ENCODE results near the gene NRL. TPM values are rescaled to one million over a fixed set of nuclear protein-coding genes. Genes with fewer than 3 reads are reported as not detected.

NRL gene
- total and polyA plus RNA-seq, 4 donors = 2.7 to 5.4 (median 3.1) TPM

GRCh38 chr14:24054324-24054641 is 60.5 kb downstream of the NRL start:
- Histone ChIP-seq H3K4me3 (no peak overlapping the region), H3K36me3 (ENCODE audit: control insufficient read depth in 4 of 4, insufficient read depth in 4 of 4, low read length in 4 of 4) (no peaks in the 10 kb centered on the region), H3K27ac (ENCODE audit: low read depth in 1 of 2, low read length in 1 of 2) (no peak overlapping the region), H3K27me3 (ENCODE audit: control insufficient read depth in 3 of 3, insufficient read depth in 3 of 3, low read length in 2 of 3) (peaks cover 0 to 6% (median 3%) of the 10 kb centered on the region in 3 donors), H3K9me3 (ENCODE audit: control insufficient read depth in 4 of 4, insufficient read depth in 3 of 4, low read length in 3 of 4) (no peaks in the 10 kb centered on the region), H3K4me1 (ENCODE audit: control insufficient read depth in 5 of 5, insufficient read depth in 5 of 5, low read length in 5 of 5) (peaks cover 0 to 22% (median 0%) of the 10 kb centered on the region in 5 donors), H3K9ac (ENCODE audit: insufficient read depth in 1 of 2, low read length in 2 of 2) (no peak overlapping the region)
- TF ChIP-seq CTCF (IDR thresholded peaks at IDR 0.05; ENCODE audit: control extremely low read depth, extremely low read depth) = no peak
- ATAC-seq (ENCODE audit: insufficient read depth, low FRiP score) = no peak
- 78 to 93% methylated on average over 6 of the region's 6 CpGs for WGBS, 2 donors
- no peak for DNase-seq

- Histone ChIP-seq H3K27me3 (ENCODE audit: control insufficient read depth in 3 of 3, insufficient read depth in 3 of 3, low read length in 2 of 3) (peaks cover 0 to 6% (median 3%) of the 10 kb centered on the region in 3 donors), H3K9me3 (ENCODE audit: control insufficient read depth in 4 of 4, insufficient read depth in 3 of 4, low read length in 3 of 4) (no peaks in the 10 kb centered on the region), H3K4me3 (no peak overlapping the region), H3K9ac (ENCODE audit: insufficient read depth in 1 of 2, low read length in 2 of 2) (no peak overlapping the region), H3K4me1 (ENCODE audit: control insufficient read depth in 5 of 5, insufficient read depth in 5 of 5, low read length in 5 of 5) (peaks cover 0 to 22% (median 0%) of the 10 kb centered on the region in 5 donors), H3K27ac (ENCODE audit: low read depth in 1 of 2, low read length in 1 of 2) (no peak overlapping the region), H3K36me3 (ENCODE audit: control insufficient read depth in 4 of 4, insufficient read depth in 4 of 4, low read length in 4 of 4) (no peaks in the 10 kb centered on the region)
- ATAC-seq (ENCODE audit: insufficient read depth, low FRiP score) = no peak
- no peak for DNase-seq
- 77 to 88% methylated on average over 10 of the region's 10 CpGs for WGBS, 2 donors
- no peak for TF ChIP-seq CTCF (IDR thresholded peaks at IDR 0.05; ENCODE audit: control extremely low read depth, extremely low read depth)
Observed at GRCh38 chr14:24053548-24054323, 61.0 kb downstream of the NRL start.

GRCh38 chr14:24052656-24053547 is 61.8 kb downstream of the NRL start:
- peaks cover 0 to 6% (median 3%) of the 10 kb centered on the region in 3 donors for H3K27me3 ChIP-seq (ENCODE audit: control insufficient read depth in 3 of 3, insufficient read depth in 3 of 3, low read length in 2 of 3)
- ATAC-seq (ENCODE audit: insufficient read depth, low FRiP score) = no peak
- no peak for TF ChIP-seq CTCF (IDR thresholded peaks at IDR 0.05; ENCODE audit: control extremely low read depth, extremely low read depth)
- WGBS, 2 donors = 55 to 64% methylated on average over 20 of the region's 20 CpGs
- no peak overlapping the region for H3K9ac ChIP-seq (ENCODE audit: insufficient read depth in 1 of 2, low read length in 2 of 2)
- H3K36me3 ChIP-seq (ENCODE audit: control insufficient read depth in 4 of 4, insufficient read depth in 4 of 4, low read length in 4 of 4) = no peaks in the 10 kb centered on the region
- H3K4me3 ChIP-seq = no peak overlapping the region
- no peak for DNase-seq
- peaks cover 0 to 18% (median 0%) of the 10 kb centered on the region in 5 donors for H3K4me1 ChIP-seq (ENCODE audit: control insufficient read depth in 5 of 5, insufficient read depth in 5 of 5, low read length in 5 of 5)
- H3K27ac ChIP-seq (ENCODE audit: low read depth in 1 of 2, low read length in 1 of 2) = no peak overlapping the region
- no peaks in the 10 kb centered on the region for H3K9me3 ChIP-seq (ENCODE audit: control insufficient read depth in 4 of 4, insufficient read depth in 3 of 4, low read length in 3 of 4)

Measured in lung (tissue), 12 donors.